ENCODE results near the gene HNRNPUL1.

Gene HNRNPUL1

DNA sequence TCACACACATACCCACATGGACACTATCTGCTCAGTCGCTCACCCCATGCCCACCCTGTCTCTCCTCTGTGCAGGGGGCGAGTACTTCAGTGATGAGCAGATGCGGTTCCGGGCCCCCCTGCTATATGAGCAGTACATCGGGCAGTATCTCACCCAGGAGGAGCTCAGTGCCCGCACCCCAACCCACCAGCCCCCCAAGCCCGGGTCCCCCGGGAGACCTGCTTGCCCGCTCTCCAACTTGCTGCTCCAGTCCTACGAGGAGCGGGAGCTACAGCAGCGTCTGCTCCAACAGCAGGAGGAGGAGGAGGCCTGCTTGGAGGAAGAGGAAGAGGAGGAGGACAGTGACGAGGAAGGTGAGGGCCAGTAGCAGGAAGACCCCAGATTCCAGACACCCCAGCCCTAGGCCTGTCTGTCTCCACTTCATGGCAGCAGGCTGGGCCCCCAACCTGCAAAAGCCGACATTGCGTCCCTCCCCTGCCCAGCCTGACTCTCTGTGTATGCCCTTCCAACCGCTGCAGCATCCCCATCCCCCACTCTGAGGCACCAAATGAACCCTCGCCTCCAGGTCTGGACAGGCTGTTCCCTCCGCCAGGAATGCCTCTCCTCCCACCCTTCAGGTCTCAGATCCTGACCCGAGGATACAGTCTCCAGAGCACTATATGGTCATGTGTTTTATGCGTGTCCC, 55.5 kb downstream of the HNRNPUL1 start:
- no peak for DNase-seq (ENCODE audit: low read depth)
- TF ChIP-seq CTCF (IDR thresholded peaks at IDR 0.05; ENCODE audit: insufficient read depth, low read depth, low read length, missing control alignments), result no peak
- H3K4me3 ChIP-seq (ENCODE audit: low read depth, low read length), result no peak overlapping the region

GRCh38 chr19:41320185-41320518, 56.0 kb downstream of the HNRNPUL1 start:
- DNase-seq (ENCODE audit: low read depth), result no peak
- no peak overlapping the region for H3K4me3 ChIP-seq (ENCODE audit: low read depth, low read length)
- TF ChIP-seq CTCF (IDR thresholded peaks at IDR 0.05; ENCODE audit: insufficient read depth, low read depth, low read length, missing control alignments), result no peak

DNA sequence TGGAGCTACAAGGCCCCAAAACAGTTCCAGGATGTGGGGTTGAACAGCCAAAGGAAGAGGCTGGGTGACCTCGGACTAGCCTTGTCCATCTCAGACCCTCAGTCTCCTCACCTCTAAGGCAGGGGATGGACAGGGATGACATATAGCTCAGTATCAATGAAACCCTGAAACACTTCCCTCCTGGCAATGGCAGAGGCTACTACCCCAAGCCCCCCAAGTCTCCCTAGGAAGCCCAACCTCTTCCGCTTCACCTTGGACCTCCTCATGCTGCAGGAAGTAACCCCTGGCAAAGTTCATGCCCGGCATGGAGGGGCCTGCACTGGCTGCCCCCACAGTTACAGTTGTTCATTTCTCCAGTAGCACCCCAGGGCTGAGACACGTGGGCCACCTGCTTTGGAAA, 56.4 kb downstream of the HNRNPUL1 start:
- TF ChIP-seq CTCF (IDR thresholded peaks at IDR 0.05; ENCODE audit: insufficient read depth, low read depth, low read length, missing control alignments), result no peak
- H3K4me3 ChIP-seq (ENCODE audit: low read depth, low read length), result no peak overlapping the region
- DNase-seq (ENCODE audit: low read depth), result no peak

DNA sequence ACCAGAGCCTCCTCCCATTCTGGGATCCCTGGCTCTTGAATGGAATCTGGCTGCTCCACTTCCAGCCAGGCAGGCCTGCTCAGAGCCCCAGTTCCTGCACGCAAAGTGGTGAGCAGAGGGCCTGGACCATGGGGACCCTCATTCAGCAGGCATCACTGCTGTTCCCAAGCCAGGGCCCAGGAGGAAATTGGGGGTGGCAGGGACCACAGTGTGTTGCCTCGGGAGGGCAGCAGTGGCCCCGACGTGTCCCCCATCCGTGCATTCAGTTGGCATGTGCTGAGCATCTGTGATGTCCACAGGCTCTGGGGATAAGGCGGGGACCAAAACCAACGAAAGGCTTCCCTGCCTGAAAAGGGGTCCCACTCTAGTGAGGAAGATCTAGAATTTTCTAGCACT, 57.0 kb downstream of the HNRNPUL1 start:
- no peak for TF ChIP-seq CTCF (IDR thresholded peaks at IDR 0.05; ENCODE audit: insufficient read depth, low read depth, low read length, missing control alignments)
- no peak for DNase-seq (ENCODE audit: low read depth)
- H3K4me3 ChIP-seq (ENCODE audit: low read depth, low read length), result no peak overlapping the region

DNA sequence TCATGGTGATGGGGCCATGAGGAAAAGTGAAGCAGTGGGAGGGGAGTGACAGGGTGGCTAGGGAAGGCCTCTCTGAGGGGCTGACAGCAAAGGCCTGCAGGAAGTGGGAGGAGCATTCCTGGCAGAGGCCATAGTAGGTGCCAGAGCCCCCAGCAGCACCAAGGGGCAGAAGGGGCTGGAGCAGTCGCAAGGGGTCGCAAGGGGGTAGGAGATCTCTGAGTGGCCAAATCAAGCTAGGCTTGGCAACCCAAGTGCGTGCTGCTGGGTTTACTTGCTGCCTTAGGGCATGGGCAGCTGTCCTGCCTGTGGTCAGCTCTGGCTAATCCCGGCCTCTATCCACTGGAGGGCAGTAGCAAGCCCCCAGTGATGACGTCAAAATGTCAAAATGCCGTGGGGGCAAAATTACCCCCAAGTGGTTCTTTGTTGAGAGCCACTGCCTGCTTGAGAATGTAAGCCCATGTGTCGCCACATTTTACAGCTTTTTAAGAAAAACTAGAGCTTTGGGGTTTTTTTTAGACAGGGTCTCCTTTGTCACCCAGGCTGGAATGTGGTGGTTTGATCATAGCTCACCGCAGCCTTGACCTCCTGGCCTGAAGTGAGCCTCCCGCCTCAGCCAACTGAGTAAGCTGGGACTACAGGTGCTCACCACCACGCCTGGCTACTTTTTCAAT, 57.6 kb downstream of the HNRNPUL1 start:
- TF ChIP-seq CTCF (IDR thresholded peaks at IDR 0.05; ENCODE audit: insufficient read depth, low read depth, low read length, missing control alignments), result peak; percentile 49
- peak; percentile 50 for DNase-seq (ENCODE audit: low read depth)
- H3K4me3 ChIP-seq (ENCODE audit: low read depth, low read length), result no peak overlapping the region

GRCh38 chr19:41322451-41322850, 58.3 kb downstream of the HNRNPUL1 start:
- no peak for TF ChIP-seq CTCF (IDR thresholded peaks at IDR 0.05; ENCODE audit: insufficient read depth, low read depth, low read length, missing control alignments)
- no peak for DNase-seq (ENCODE audit: low read depth)
- H3K4me3 ChIP-seq (ENCODE audit: low read depth, low read length), result no peak overlapping the region

- no peak for TF ChIP-seq CTCF (IDR thresholded peaks at IDR 0.05; ENCODE audit: insufficient read depth, low read depth, low read length, missing control alignments)
- no peak for DNase-seq (ENCODE audit: low read depth)
- no peak overlapping the region for H3K4me3 ChIP-seq (ENCODE audit: low read depth, low read length)
Measured at GRCh38 chr19:41323023-41323422, 58.9 kb downstream of the HNRNPUL1 start.
